Measurements from ENCODE around the gene OR2AT4.

DNA sequence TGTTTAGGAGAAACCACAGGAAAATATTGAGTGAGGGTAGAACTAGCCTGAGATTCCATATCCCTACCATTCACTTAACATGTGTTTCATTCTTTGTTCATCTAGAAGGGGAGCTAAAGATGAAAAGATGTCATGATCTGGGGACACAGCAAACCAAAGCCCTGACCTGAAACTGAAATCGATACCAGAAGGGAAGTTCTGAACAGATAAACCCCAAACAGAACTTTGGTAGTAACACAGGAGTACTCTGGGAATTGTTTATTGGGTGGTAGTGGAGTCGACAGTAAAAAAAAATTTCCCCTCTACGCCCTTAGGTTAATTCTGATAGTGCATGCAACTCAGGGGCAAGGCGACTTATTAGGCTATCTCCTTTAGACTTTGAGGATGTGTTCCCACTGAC is 27.2 kb downstream of the OR2AT4 start:
- TF ChIP-seq POLR2A (IDR thresholded peaks at IDR 0.05), result no peak
- TF ChIP-seq, protein P1, sequence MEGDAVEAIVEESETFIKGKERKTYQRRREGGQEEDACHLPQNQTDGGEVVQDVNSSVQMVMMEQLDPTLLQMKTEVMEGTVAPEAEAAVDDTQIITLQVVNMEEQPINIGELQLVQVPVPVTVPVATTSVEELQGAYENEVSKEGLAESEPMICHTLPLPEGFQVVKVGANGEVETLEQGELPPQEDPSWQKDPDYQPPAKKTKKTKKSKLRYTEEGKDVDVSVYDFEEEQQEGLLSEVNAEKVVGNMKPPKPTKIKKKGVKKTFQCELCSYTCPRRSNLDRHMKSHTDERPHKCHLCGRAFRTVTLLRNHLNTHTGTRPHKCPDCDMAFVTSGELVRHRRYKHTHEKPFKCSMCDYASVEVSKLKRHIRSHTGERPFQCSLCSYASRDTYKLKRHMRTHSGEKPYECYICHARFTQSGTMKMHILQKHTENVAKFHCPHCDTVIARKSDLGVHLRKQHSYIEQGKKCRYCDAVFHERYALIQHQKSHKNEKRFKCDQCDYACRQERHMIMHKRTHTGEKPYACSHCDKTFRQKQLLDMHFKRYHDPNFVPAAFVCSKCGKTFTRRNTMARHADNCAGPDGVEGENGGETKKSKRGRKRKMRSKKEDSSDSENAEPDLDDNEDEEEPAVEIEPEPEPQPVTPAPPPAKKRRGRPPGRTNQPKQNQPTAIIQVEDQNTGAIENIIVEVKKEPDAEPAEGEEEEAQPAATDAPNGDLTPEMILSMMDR (IDR thresholded peaks at IDR 0.05), result no peak

Measured in lower leg skin (tissue), 3 donors.